GM21423 (cell line): ENCODE measurements around the gene SLC49A3.
A peak's percentile ranks its signal among the peaks of the same experiment; 100 is the strongest.
"Not testable (repeated sequence)": the region's sequence is repeated elsewhere in the genome, so short reads cannot be mapped to it uniquely, and the experiment has no call there.

Source experiments
- ATAC-seq: cut with Tn5 transposase; IDR thresholded peaks from one replicate; pipeline ENCODE4 v1.9.1; 2021; ENCODE audit warnings: mild to moderate bottlenecking, moderate library complexity; ENCODE audit not compliant: unreplicated experiment

Gene SLC49A3

GRCh38 chr4:681736-682451 lies 7.1 kb downstream of the SLC49A3 start:
- no peak for ATAC-seq

- ATAC-seq = no peak
Measured at GRCh38 chr4:680928-681645, 7.9 kb downstream of the SLC49A3 start.

- ATAC-seq = no peak
Measured at GRCh38 chr4:680551-680927, 8.4 kb downstream of the SLC49A3 start.

GRCh38 chr4:680091-680490 lies 8.9 kb downstream of the SLC49A3 start:
- no peak for ATAC-seq

- ATAC-seq = no peak
Measured at GRCh38 chr4:679629-680028, 9.3 kb downstream of the SLC49A3 start.

- no peak for ATAC-seq
Measured at GRCh38 chr4:679104-679481, 9.9 kb downstream of the SLC49A3 start.

- ATAC-seq = no peak
Measured at GRCh38 chr4:678331-679103, 10.4 kb downstream of the SLC49A3 start.

GRCh38 chr4:677431-678293 lies 11.3 kb downstream of the SLC49A3 start:
- no peak for ATAC-seq

GRCh38 chr4:676871-677235 lies 12.1 kb downstream of the SLC49A3 start:
- ATAC-seq = no peak

- no peak for ATAC-seq
Measured at GRCh38 chr4:675980-676870, 12.7 kb downstream of the SLC49A3 start.

GRCh38 chr4:675036-675882 lies 13.7 kb downstream of the SLC49A3 start:
- peak; percentile 2 for ATAC-seq

GRCh38 chr4:674172-675035 lies 14.5 kb downstream of the SLC49A3 start, which contains the start of the genes ATP5ME and MYL5:
Gene ATP5ME, minus strand, starts transcription at chr4:674276. Its CDS starts 29 bp downstream, at chr4:674247.
Gene MYL5, plus strand, starts transcription at chr4:674542. Its CDS starts 3,485 bp downstream, at chr4:678027.
- peak; percentile 82 for ATAC-seq

- ATAC-seq = peak; percentile 1
Measured at GRCh38 chr4:673349-674091, 15.4 kb downstream of the SLC49A3 start.

- no peak for ATAC-seq
Measured at GRCh38 chr4:671769-672168, 17.2 kb downstream of the SLC49A3 start.

- not testable (repeated sequence) for ATAC-seq
Measured at GRCh38 chr4:669806-670559, 19.0 kb downstream of the SLC49A3 start.

GRCh38 chr4:668219-668618 lies 20.7 kb downstream of the SLC49A3 start:
- not testable (repeated sequence) for ATAC-seq
